A549 (cell line): ENCODE data around the gene HOXB7. TPM values are rescaled to one million over a fixed set of nuclear protein-coding genes. Genes with fewer than 3 reads are reported as not detected.

ENCODE experiments used
- ATAC-seq, 2 experiments: fragments of 200-7000 bp in 1 of 2; fragments of >200 bp in 1 of 2; cut with Nextera tagmentation in 1 of 2; cut with Tn5 transposase in 1 of 2; 3 replicates each; pipeline versions ENCODE4 v1.8.0 to v1.9.1; 2018 to 2020; ENCODE audit warnings: mild to moderate bottlenecking in 1 of 2, moderate library complexity in 1 of 2
- CTCF ChIA-PET: fragments of 300-600 bp; sonication (Branson Sonifier 250); formaldehyde crosslinking; extraction: SDS; loops from one replicate; lab custom pipeline; 2021; ENCODE audit warnings: antibody characterized with exemption, inconsistent platforms; lab: Yijun Ruan, JAX
- POLR2A ChIA-PET: fragments of 350-600 bp; formaldehyde crosslinking; extraction: SDS; loops from one replicate; lab custom pipeline; 2021; ENCODE audit warnings: antibody characterized with exemption, inconsistent platforms; lab: Yijun Ruan, JAX
- DNase-seq, 2 experiments: peaks; one replicate each; pipeline versions ENCODE4 v3.0.0 to v3.0.0-alpha.2; 2011 to 2016; ENCODE audit warnings: low read depth in 1 of 2, low spot score in 1 of 2
- FAIRE-seq: peaks from 2 replicates; lab custom pipeline; 2011; peaks lifted over from hg19 to GRCh38; lab: Jason Lieb, UNC
- H3K27ac ChIP-seq, 2 experiments: fragments of >200 bp; sonication (Bioruptor Twin); formaldehyde crosslinking; 3 replicates each; pipeline ENCODE4 v1.5.1; 2016 to 2017
- H3K4me1 ChIP-seq: fragments of >200 bp; sonication (Bioruptor Twin); formaldehyde crosslinking; 3 replicates; pipeline ENCODE4 v1.6.1; 2016
- H3K4me2 ChIP-seq: fragments of >200 bp; sonication (Bioruptor Twin); formaldehyde crosslinking; 3 replicates; pipeline ENCODE4 v1.6.1; 2016
- H3K4me3 ChIP-seq: fragments of >200 bp; sonication (Bioruptor Twin); formaldehyde crosslinking; 3 replicates; pipeline ENCODE4 v1.5.1; 2016
- H3K9me3 ChIP-seq: fragments of >200 bp; sonication (Bioruptor Twin); formaldehyde crosslinking; 3 replicates; pipeline ENCODE4 v1.6.1; 2016
- ATOH8 ChIP-seq: fragments of 250-450 bp; sonication (Bioruptor Pico); IDR thresholded peaks from 2 replicates; pipeline ENCODE4 v1.5.0; 2020; ENCODE audit warnings: low read depth, mild to moderate bottlenecking, moderate library complexity
- CBX2 ChIP-seq: fragments of 200-600 bp; sonication (generic); IDR thresholded peaks from 2 replicates; pipeline ENCODE4 v1.6.1; 2016; ENCODE audit warnings: low read depth, mild to moderate bottlenecking, borderline replicate concordance
- CHD2 ChIP-seq: fragments of 150-350 bp; IDR thresholded peaks from 2 replicates; pipeline ENCODE4 v1.6.1; 2014; ENCODE audit warnings: low read length; ENCODE audit not compliant: partially characterized antibody
- EHF ChIP-seq: fragments of 250-450 bp; sonication (Bioruptor Pico); IDR thresholded peaks from 2 replicates; pipeline ENCODE4 v1.5.0; 2020; ENCODE audit warnings: mild to moderate bottlenecking
- ESRRA ChIP-seq: fragments of 150-350 bp; IDR thresholded peaks from 2 replicates; pipeline ENCODE4 v1.6.1; 2014; ENCODE audit warnings: mild to moderate bottlenecking, low read length, borderline replicate concordance
- FOSB ChIP-seq: fragments of 250-450 bp; sonication (Bioruptor Pico); IDR thresholded peaks from 2 replicates; pipeline ENCODE4 v1.5.0; 2020; ENCODE audit warnings: mild to moderate bottlenecking, moderate library complexity
- FOXS1 ChIP-seq: fragments of 250-450 bp; sonication (Bioruptor Pico); IDR thresholded peaks from 2 replicates; pipeline ENCODE4 v1.5.0; 2020; ENCODE audit warnings: mild to moderate bottlenecking, moderate library complexity
- HEYL ChIP-seq: fragments of 250-450 bp; sonication (Bioruptor Pico); IDR thresholded peaks from 2 replicates; pipeline ENCODE4 v1.8.0; 2021; ENCODE audit warnings: mild to moderate bottlenecking, moderate library complexity
- HOXA7 ChIP-seq: fragments of 250-450 bp; sonication (Bioruptor Pico); IDR thresholded peaks from 2 replicates; pipeline ENCODE4 v1.5.0; 2020; ENCODE audit warnings: mild to moderate bottlenecking, moderate library complexity
- HOXB5 ChIP-seq: fragments of 250-450 bp; sonication (Bioruptor Pico); IDR thresholded peaks from 2 replicates; pipeline ENCODE4 v1.5.0; 2020; ENCODE audit warnings: mild to moderate bottlenecking, moderate library complexity
- MAFK ChIP-seq: fragments of 450-650 bp; IDR thresholded peaks from 2 replicates; pipeline ENCODE4 v1.6.1; 2014; ENCODE audit not compliant: partially characterized antibody
- MAZ ChIP-seq: fragments of 150-350 bp; IDR thresholded peaks from 2 replicates; pipeline ENCODE4 v1.6.1; 2014; ENCODE audit warnings: antibody characterized with exemption, low read depth, low read length, borderline replicate concordance
- MYC ChIP-seq: IDR thresholded peaks from 2 replicates; pipeline ENCODE4 v1.6.1; 2012; ENCODE audit warnings: mild to moderate bottlenecking, inconsistent platforms, low read length, improper control_type of control experiment, borderline replicate concordance
- PHF8 ChIP-seq: fragments of 200-600 bp; sonication (generic); IDR thresholded peaks from 2 replicates; pipeline ENCODE4 v1.6.1; 2016; ENCODE audit warnings: low read depth, mild to moderate bottlenecking, antibody characterized with exemption, moderate library complexity, borderline replicate concordance
- RNF2 ChIP-seq: fragments of 200-600 bp; sonication (generic); IDR thresholded peaks from 2 replicates; pipeline ENCODE4 v1.6.1; 2016; ENCODE audit warnings: low read depth, mild to moderate bottlenecking, antibody characterized with exemption, moderate library complexity, borderline replicate concordance
- SREBF2 ChIP-seq: fragments of 450-650 bp; IDR thresholded peaks from 2 replicates; pipeline ENCODE4 v1.6.1; 2014; ENCODE audit warnings: mild to moderate bottlenecking, moderate library complexity
- ZNF302 ChIP-seq: fragments of 250-450 bp; sonication (Bioruptor Pico); IDR thresholded peaks from 2 replicates; pipeline ENCODE4 v1.9.0; 2021; ENCODE audit warnings: inconsistent platforms, mild to moderate bottlenecking, moderate library complexity
- WGBS: methylation state at CpG from one replicate; pipeline ENCODE4 v1.1.6; 2017; ENCODE audit errors: missing lambda C conversion rate; 5-methylcytosine and 5-hydroxymethylcytosine counted together
- polyA plus RNA-seq, 4 experiments: library from polyadenylated mRNA; depleted of rRNA in 3 of 4; stranded (reverse); fragments of >200 nt; fragmentation: RNase III in 1 of 4; extraction: RNeasy Plus Mini Kit Qiagen cat#74134 plus additional on column Dnase treatment in 1 of 4; gene quantifications; 2 replicates in 3 of 4; 3 replicates in 1 of 4; pipeline ENCODE4 v1.2.3, GENCODE V29; 2011 to 2017
- TF ChIP-seq, protein P1 (sequence below): fragments of >200 bp; sonication (Bioruptor Twin); formaldehyde crosslinking; IDR thresholded peaks from 3 replicates; pipeline ENCODE4 v1.6.1; 2016
- TF ChIP-seq, protein P2 (sequence below): IDR thresholded peaks from 2 replicates; pipeline ENCODE4 v1.6.1; 2012

HOXB7 gene
- polyA plus RNA-seq, 2 of the 4 experiments (the other 2 are of a cell fraction), result 22.3 to 32.3 TPM

GRCh38 chr17:48569674-48570324 lies 41.0 kb downstream of the HOXB7 start (continued):
- no peak for TF ChIP-seq ATOH8 (CRISPR knock-in tag)
- no peak for TF ChIP-seq HOXB5
- no peak for TF ChIP-seq PHF8
- no peak for TF ChIP-seq HOXA7 (CRISPR knock-in tag)
- no peak for TF ChIP-seq FOSB (CRISPR knock-in tag)
- TF ChIP-seq MAZ, result no peak
- no peak for TF ChIP-seq MAFK

- POLR2A ChIA-PET, result no interaction called here
- TF ChIP-seq HOXA7 (CRISPR knock-in tag), result no peak
- TF ChIP-seq SREBF2, result no peak
- no peak for TF ChIP-seq FOXS1
- no peak for TF ChIP-seq HEYL (CRISPR knock-in tag)
- no peak for TF ChIP-seq MYC
- no peak for TF ChIP-seq ESRRA
- no peak for TF ChIP-seq EHF (CRISPR knock-in tag)
- TF ChIP-seq CBX2, result no peak
- no peak for TF ChIP-seq CHD2
- TF ChIP-seq, protein P1, sequence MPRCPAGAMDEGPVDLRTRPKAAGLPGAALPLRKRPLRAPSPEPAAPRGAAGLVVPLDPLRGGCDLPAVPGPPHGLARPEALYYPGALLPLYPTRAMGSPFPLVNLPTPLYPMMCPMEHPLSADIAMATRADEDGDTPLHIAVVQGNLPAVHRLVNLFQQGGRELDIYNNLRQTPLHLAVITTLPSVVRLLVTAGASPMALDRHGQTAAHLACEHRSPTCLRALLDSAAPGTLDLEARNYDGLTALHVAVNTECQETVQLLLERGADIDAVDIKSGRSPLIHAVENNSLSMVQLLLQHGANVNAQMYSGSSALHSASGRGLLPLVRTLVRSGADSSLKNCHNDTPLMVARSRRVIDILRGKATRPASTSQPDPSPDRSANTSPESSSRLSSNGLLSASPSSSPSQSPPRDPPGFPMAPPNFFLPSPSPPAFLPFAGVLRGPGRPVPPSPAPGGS, result no peak
- TF ChIP-seq, protein P2, sequence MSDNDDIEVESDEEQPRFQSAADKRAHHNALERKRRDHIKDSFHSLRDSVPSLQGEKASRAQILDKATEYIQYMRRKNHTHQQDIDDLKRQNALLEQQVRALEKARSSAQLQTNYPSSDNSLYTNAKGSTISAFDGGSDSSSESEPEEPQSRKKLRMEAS, result no peak
- TF ChIP-seq RNF2, result no peak
- TF ChIP-seq ZNF302 (CRISPR knock-in tag), result no peak
- TF ChIP-seq, all 56 proteins: peak for 0
- CTCF ChIA-PET, result interaction anchor here (1.4 to 2.6 kb wide), 3 partner anchors 10 to 262 kb away, joined by 4 to 6 read pairs (median 5); no protein-coding TSS in a partner anchor
- FAIRE-seq (no peak), ATAC-seq (no peak), DNase-seq (no peak)
- Histone ChIP-seq H3K4me2 (no peak overlapping the region), H3K27ac (no peak overlapping the region), H3K9me3 (no peaks in the 10 kb centered on the region), H3K4me3 (no peak overlapping the region), H3K4me1 (peaks cover 7% of the 10 kb centered on the region; the same call in 1 of the 3 replicates)
- 54% methylated on average over 3 of the region's 3 CpGs for WGBS
Observed at GRCh38 chr17:48569240-48569582, 41.6 kb downstream of the HOXB7 start.

DNA sequence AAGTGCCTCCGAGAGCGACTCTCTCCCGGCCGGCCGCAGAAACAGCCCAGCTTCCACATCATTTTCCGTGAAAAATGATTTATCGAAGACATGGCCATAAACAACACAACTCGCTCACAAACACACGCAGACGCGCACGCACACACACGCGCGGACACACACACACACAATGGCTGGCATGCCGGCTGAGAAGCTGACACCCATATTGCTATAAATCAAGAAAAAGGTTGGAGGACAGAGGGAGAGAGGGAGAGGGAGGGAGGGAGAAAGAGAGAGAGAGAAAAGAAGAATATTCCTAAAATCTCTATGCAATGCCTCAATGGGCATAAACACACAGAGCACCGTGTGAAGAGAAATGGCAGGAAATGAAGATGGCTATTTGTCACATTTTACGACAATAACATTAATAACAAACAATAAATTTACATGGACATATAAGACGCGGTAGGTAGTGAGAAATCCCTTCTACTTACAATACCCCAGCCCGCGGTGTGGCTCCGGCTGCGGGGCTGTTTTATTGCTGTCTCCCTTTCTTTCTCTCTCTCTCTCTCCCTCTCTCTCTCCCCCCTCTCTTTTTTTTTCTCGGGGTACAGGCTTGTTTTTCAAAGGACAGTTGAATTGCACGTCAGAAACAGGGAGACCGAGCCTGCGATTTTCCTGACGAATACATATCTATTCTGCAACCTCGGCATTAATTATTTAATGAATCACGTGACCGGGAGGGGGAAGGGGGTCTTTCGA lies 42.1 kb downstream of the HOXB7 start:
- Histone ChIP-seq H3K4me2 (no peak overlapping the region), H3K27ac (no peak overlapping the region)
- POLR2A ChIA-PET, result no interaction called here
- FAIRE-seq, result no peak
- TF ChIP-seq ZNF302 (CRISPR knock-in tag), result no peak
- TF ChIP-seq MAFK, result peak; percentile 92
- TF ChIP-seq, all 56 proteins: peak for 1
- ATAC-seq, result no peak
- WGBS, result 89% methylated on average over 33 of the region's 33 CpGs
- H3K4me1 ChIP-seq, result peaks cover 7% of the 10 kb centered on the region; the same call in 1 of the 3 replicates
- H3K4me3 ChIP-seq, result no peak overlapping the region
- no peaks in the 10 kb centered on the region for H3K9me3 ChIP-seq
- CTCF ChIA-PET, result interaction anchor here (0.6 to 2.6 kb wide), 6 partner anchors 23 to 261 kb away, joined by 3 to 12 read pairs (median 4); partner anchors contain the start of gene HOXB5
- no peak for DNase-seq
